ENCODE results near the gene CCDC8.

The CCDC8 gene

GRCh38 chr19:46373491-46374359 lies 39.6 kb downstream of the CCDC8 start:
- peak overlapping the region in 1 of 2 donors; percentile 13 for H3K4me3 ChIP-seq (ENCODE audit: low read depth in 1 of 2, low read length in 2 of 2)
- peak overlapping the region; percentile 43 for H3K27ac ChIP-seq (ENCODE audit: low read depth, low read length)
- no peak overlapping the region for H3K9ac ChIP-seq (ENCODE audit: low read depth in 1 of 2, low read length in 2 of 2)
- peaks cover 20 to 38% of the 10 kb centered on the region in 2 donors for H3K36me3 ChIP-seq (ENCODE audit: control insufficient read depth in 1 of 2, insufficient read depth in 2 of 2, low read length in 2 of 2)
- no peaks in the 10 kb centered on the region for H3K27me3 ChIP-seq (ENCODE audit: control insufficient read depth in 1 of 2, insufficient read depth in 2 of 2, low read length in 2 of 2)
- peaks cover 9 to 11% of the 10 kb centered on the region in 2 donors for H3K4me1 ChIP-seq (ENCODE audit: control insufficient read depth in 1 of 2, insufficient read depth in 2 of 2, low read length in 2 of 2)
- H3K9me3 ChIP-seq (ENCODE audit: control insufficient read depth in 1 of 2, low read length in 2 of 2): no peaks in the 10 kb centered on the region

GRCh38 chr19:46372901-46373490 lies 40.4 kb downstream of the CCDC8 start:
- H3K36me3 ChIP-seq (ENCODE audit: control insufficient read depth in 1 of 2, insufficient read depth in 2 of 2, low read length in 2 of 2): peaks cover 20 to 41% of the 10 kb centered on the region in 2 donors
- no peak overlapping the region for H3K4me3 ChIP-seq (ENCODE audit: low read depth in 1 of 2, low read length in 2 of 2)
- no peaks in the 10 kb centered on the region for H3K9me3 ChIP-seq (ENCODE audit: control insufficient read depth in 1 of 2, low read length in 2 of 2)
- H3K4me1 ChIP-seq (ENCODE audit: control insufficient read depth in 1 of 2, insufficient read depth in 2 of 2, low read length in 2 of 2): peaks cover 9 to 11% of the 10 kb centered on the region in 2 donors
- no peaks in the 10 kb centered on the region for H3K27me3 ChIP-seq (ENCODE audit: control insufficient read depth in 1 of 2, insufficient read depth in 2 of 2, low read length in 2 of 2)
- H3K27ac ChIP-seq (ENCODE audit: low read depth, low read length): no peak overlapping the region
- no peak overlapping the region for H3K9ac ChIP-seq (ENCODE audit: low read depth in 1 of 2, low read length in 2 of 2)

DNA sequence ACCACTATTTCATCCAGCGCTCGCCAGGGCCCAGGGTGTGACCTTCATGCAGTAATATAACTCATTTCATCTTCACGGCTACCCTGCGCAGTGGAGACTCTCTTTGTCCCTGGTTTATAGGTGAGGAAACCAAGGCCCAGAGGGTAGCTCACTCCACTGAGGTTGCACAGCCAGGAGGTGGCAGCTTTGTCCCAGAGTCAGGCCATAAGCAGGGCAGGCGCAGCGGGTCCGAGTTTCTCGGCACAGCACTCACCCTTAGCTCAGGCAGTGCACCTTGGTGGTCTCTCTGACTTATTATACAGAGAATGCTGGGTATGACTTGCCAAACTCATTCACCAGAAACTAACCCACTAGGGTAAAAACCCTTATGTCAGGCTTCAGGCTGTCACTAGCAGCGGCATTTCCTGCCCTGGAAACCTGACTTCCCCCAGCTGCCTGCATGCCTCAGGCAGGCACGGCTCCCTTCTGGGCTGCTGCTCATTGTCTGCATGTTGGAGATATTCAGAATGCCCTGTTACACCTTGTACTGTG lies 41.9 kb downstream of the CCDC8 start:
- H3K27ac ChIP-seq (ENCODE audit: low read depth, low read length): no peak overlapping the region

GRCh38 chr19:46369817-46370216 lies 43.5 kb downstream of the CCDC8 start:
- Histone ChIP-seq H3K9me3 (ENCODE audit: control insufficient read depth in 1 of 2, low read length in 2 of 2) (no peaks in the 10 kb centered on the region), H3K4me3 (ENCODE audit: low read depth in 1 of 2, low read length in 2 of 2) (no peak overlapping the region), H3K27ac (ENCODE audit: low read depth, low read length) (no peak overlapping the region), H3K36me3 (ENCODE audit: control insufficient read depth in 1 of 2, insufficient read depth in 2 of 2, low read length in 2 of 2) (peaks cover 2 to 39% of the 10 kb centered on the region in 2 donors), H3K9ac (ENCODE audit: low read depth in 1 of 2, low read length in 2 of 2) (no peak overlapping the region), H3K27me3 (ENCODE audit: control insufficient read depth in 1 of 2, insufficient read depth in 2 of 2, low read length in 2 of 2) (no peaks in the 10 kb centered on the region), H3K4me1 (ENCODE audit: control insufficient read depth in 1 of 2, insufficient read depth in 2 of 2, low read length in 2 of 2) (peaks cover 9 to 11% of the 10 kb centered on the region in 2 donors)

More for the DNA sequence above, 41.9 kb downstream of the CCDC8 start:
- H3K27me3 ChIP-seq (ENCODE audit: control insufficient read depth in 1 of 2, insufficient read depth in 2 of 2, low read length in 2 of 2): no peaks in the 10 kb centered on the region
- no peak overlapping the region for H3K4me3 ChIP-seq (ENCODE audit: low read depth in 1 of 2, low read length in 2 of 2)
- H3K9ac ChIP-seq (ENCODE audit: low read depth in 1 of 2, low read length in 2 of 2): no peak overlapping the region
- H3K4me1 ChIP-seq (ENCODE audit: control insufficient read depth in 1 of 2, insufficient read depth in 2 of 2, low read length in 2 of 2): peaks cover 9 to 11% of the 10 kb centered on the region in 2 donors
- H3K36me3 ChIP-seq (ENCODE audit: control insufficient read depth in 1 of 2, insufficient read depth in 2 of 2, low read length in 2 of 2): peaks cover 8 to 44% of the 10 kb centered on the region in 2 donors
- H3K9me3 ChIP-seq (ENCODE audit: control insufficient read depth in 1 of 2, low read length in 2 of 2): no peaks in the 10 kb centered on the region

DNA sequence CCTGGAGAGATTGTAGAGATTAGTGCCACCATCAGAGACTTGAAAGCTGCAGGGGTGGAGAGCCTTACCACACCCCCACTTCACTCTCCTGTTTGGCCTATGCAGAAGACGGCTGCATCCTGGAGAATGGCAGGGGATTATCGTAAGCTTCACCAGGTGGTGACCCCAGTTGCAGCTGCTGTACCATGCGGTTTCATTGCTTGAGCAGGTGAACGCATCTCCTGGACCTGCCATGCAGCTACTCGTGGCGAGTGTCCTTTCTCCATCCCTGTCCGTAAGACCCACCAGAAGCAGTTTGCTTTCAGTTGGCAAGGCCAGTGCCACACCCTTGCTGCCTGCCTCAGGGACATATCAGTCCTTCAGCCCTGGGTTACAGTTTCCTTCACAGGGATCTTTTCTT lies 45.2 kb downstream of the CCDC8 start:
- H3K9me3 ChIP-seq (ENCODE audit: control insufficient read depth in 1 of 2, low read length in 2 of 2): no peaks in the 10 kb centered on the region
- H3K36me3 ChIP-seq (ENCODE audit: control insufficient read depth in 1 of 2, insufficient read depth in 2 of 2, low read length in 2 of 2): peaks cover 2 to 47% of the 10 kb centered on the region in 2 donors
- no peak overlapping the region for H3K27ac ChIP-seq (ENCODE audit: low read depth, low read length)
- H3K4me1 ChIP-seq (ENCODE audit: control insufficient read depth in 1 of 2, insufficient read depth in 2 of 2, low read length in 2 of 2): peaks cover 0 to 5% of the 10 kb centered on the region in 2 donors
- H3K9ac ChIP-seq (ENCODE audit: low read depth in 1 of 2, low read length in 2 of 2): no peak overlapping the region
- no peaks in the 10 kb centered on the region for H3K27me3 ChIP-seq (ENCODE audit: control insufficient read depth in 1 of 2, insufficient read depth in 2 of 2, low read length in 2 of 2)
- no peak overlapping the region for H3K4me3 ChIP-seq (ENCODE audit: low read depth in 1 of 2, low read length in 2 of 2)

DNA sequence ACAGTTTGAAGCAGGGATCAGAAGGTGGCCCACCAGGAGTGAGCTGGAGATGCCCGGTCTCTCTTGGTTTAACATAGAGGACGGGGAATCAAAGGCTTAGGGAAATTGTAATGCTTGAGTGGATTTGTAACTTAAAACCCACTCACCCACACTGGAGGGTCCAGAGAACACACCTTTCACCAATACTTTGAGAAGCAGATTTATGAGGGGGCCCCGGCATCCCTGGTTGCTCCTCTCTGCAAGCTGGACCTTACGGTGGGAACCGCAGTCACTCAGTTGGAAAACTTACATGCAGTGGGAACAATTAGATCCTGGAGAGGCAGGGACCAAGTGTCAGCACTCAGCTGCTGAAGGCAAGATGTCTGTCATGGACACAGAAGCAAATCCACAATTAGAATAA lies 45.9 kb downstream of the CCDC8 start:
- H3K36me3 ChIP-seq (ENCODE audit: control insufficient read depth in 1 of 2, insufficient read depth in 2 of 2, low read length in 2 of 2): peaks cover 2 to 47% of the 10 kb centered on the region in 2 donors
- no peaks in the 10 kb centered on the region for H3K9me3 ChIP-seq (ENCODE audit: control insufficient read depth in 1 of 2, low read length in 2 of 2)
- no peaks in the 10 kb centered on the region for H3K4me1 ChIP-seq (ENCODE audit: control insufficient read depth in 1 of 2, insufficient read depth in 2 of 2, low read length in 2 of 2)
- no peaks in the 10 kb centered on the region for H3K27me3 ChIP-seq (ENCODE audit: control insufficient read depth in 1 of 2, insufficient read depth in 2 of 2, low read length in 2 of 2)
- no peak overlapping the region for H3K27ac ChIP-seq (ENCODE audit: low read depth, low read length)
- no peak overlapping the region for H3K4me3 ChIP-seq (ENCODE audit: low read depth in 1 of 2, low read length in 2 of 2)
- H3K9ac ChIP-seq (ENCODE audit: low read depth in 1 of 2, low read length in 2 of 2): no peak overlapping the region

- H3K36me3 ChIP-seq (ENCODE audit: control insufficient read depth in 1 of 2, insufficient read depth in 2 of 2, low read length in 2 of 2): peaks cover 2 to 47% of the 10 kb centered on the region in 2 donors
- no peak overlapping the region for H3K9ac ChIP-seq (ENCODE audit: low read depth in 1 of 2, low read length in 2 of 2)
- no peak overlapping the region for H3K27ac ChIP-seq (ENCODE audit: low read depth, low read length)
- no peaks in the 10 kb centered on the region for H3K27me3 ChIP-seq (ENCODE audit: control insufficient read depth in 1 of 2, insufficient read depth in 2 of 2, low read length in 2 of 2)
- no peak overlapping the region for H3K4me3 ChIP-seq (ENCODE audit: low read depth in 1 of 2, low read length in 2 of 2)
- no peaks in the 10 kb centered on the region for H3K9me3 ChIP-seq (ENCODE audit: control insufficient read depth in 1 of 2, low read length in 2 of 2)
- H3K4me1 ChIP-seq (ENCODE audit: control insufficient read depth in 1 of 2, insufficient read depth in 2 of 2, low read length in 2 of 2): no peaks in the 10 kb centered on the region
Observed at GRCh38 chr19:46366620-46367292, 46.6 kb downstream of the CCDC8 start.

DNA sequence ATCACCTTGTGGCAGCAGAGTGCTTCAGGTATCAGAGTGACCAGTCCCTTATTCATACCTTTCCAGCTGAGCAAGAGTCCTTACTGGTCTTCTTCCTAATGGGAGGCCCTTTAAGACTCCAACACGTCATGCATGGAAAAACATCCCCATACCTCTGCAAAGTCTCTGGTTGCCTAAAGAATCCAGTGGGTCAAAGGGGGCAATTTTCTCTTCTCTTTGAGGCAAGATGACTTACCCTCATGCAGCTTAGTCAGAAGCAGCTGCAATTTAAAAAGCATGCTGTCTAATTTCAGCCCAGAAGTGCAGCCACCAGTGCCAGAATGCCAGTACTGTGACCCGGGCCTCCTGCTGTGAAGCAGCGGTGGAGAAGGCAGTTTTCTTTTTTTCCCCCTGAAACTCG lies 47.8 kb downstream of the CCDC8 start:
- no peaks in the 10 kb centered on the region for H3K27me3 ChIP-seq (ENCODE audit: control insufficient read depth in 1 of 2, insufficient read depth in 2 of 2, low read length in 2 of 2)
- H3K4me3 ChIP-seq (ENCODE audit: low read depth in 1 of 2, low read length in 2 of 2): no peak overlapping the region
- peaks cover 2 to 40% of the 10 kb centered on the region in 2 donors for H3K36me3 ChIP-seq (ENCODE audit: control insufficient read depth in 1 of 2, insufficient read depth in 2 of 2, low read length in 2 of 2)
- H3K9me3 ChIP-seq (ENCODE audit: control insufficient read depth in 1 of 2, low read length in 2 of 2): no peaks in the 10 kb centered on the region
- no peak overlapping the region for H3K27ac ChIP-seq (ENCODE audit: low read depth, low read length)
- no peaks in the 10 kb centered on the region for H3K4me1 ChIP-seq (ENCODE audit: control insufficient read depth in 1 of 2, insufficient read depth in 2 of 2, low read length in 2 of 2)
- H3K9ac ChIP-seq (ENCODE audit: low read depth in 1 of 2, low read length in 2 of 2): no peak overlapping the region

- Histone ChIP-seq H3K27ac (ENCODE audit: low read depth, low read length) (no peak overlapping the region), H3K4me1 (ENCODE audit: control insufficient read depth in 1 of 2, insufficient read depth in 2 of 2, low read length in 2 of 2) (no peaks in the 10 kb centered on the region), H3K4me3 (ENCODE audit: low read depth in 1 of 2, low read length in 2 of 2) (no peak overlapping the region), H3K27me3 (ENCODE audit: control insufficient read depth in 1 of 2, insufficient read depth in 2 of 2, low read length in 2 of 2) (no peaks in the 10 kb centered on the region), H3K36me3 (ENCODE audit: control insufficient read depth in 1 of 2, insufficient read depth in 2 of 2, low read length in 2 of 2) (peaks cover 2 to 38% of the 10 kb centered on the region in 2 donors), H3K9me3 (ENCODE audit: control insufficient read depth in 1 of 2, low read length in 2 of 2) (no peaks in the 10 kb centered on the region), H3K9ac (ENCODE audit: low read depth in 1 of 2, low read length in 2 of 2) (no peak overlapping the region)
Observed at GRCh38 chr19:46364359-46364758, 49.0 kb downstream of the CCDC8 start.

GRCh38 chr19:46361915-46362314 lies 51.4 kb downstream of the CCDC8 start:
- Histone ChIP-seq H3K9me3 (ENCODE audit: control insufficient read depth in 1 of 2, low read length in 2 of 2) (no peaks in the 10 kb centered on the region), H3K27ac (ENCODE audit: low read depth, low read length) (no peak overlapping the region), H3K27me3 (ENCODE audit: control insufficient read depth in 1 of 2, insufficient read depth in 2 of 2, low read length in 2 of 2) (no peaks in the 10 kb centered on the region), H3K4me3 (ENCODE audit: low read depth in 1 of 2, low read length in 2 of 2) (no peak overlapping the region), H3K36me3 (ENCODE audit: control insufficient read depth in 1 of 2, insufficient read depth in 2 of 2, low read length in 2 of 2) (peaks cover 2 to 25% of the 10 kb centered on the region in 2 donors), H3K9ac (ENCODE audit: low read depth in 1 of 2, low read length in 2 of 2) (no peak overlapping the region), H3K4me1 (ENCODE audit: control insufficient read depth in 1 of 2, insufficient read depth in 2 of 2, low read length in 2 of 2) (peaks cover 7 to 8% of the 10 kb centered on the region in 2 donors)
